SHP77 treated with DMSO at 0.1 percent for 48 hours (cell line): ENCODE measurements around the gene LEPR.
A peak's percentile ranks its signal among the peaks of the same experiment; 100 is the strongest.

Experiments used
- DNase-seq: peaks from one replicate; lab custom pipeline; 2025; lab: John Stamatoyannopoulos, UW

LEPR gene

GRCh38 chr1:65412256-65412983 lies 8.0 kb upstream of the LEPR start:
- DNase-seq: no peak

GRCh38 chr1:65412984-65413375 lies 7.5 kb upstream of the LEPR start:
- no peak for DNase-seq

- no peak for DNase-seq
These were observed 5.9 kb upstream of the LEPR start for GRCh38 chr1:65414538-65414937.

- no peak for DNase-seq
These were observed 3.7 kb upstream of the LEPR start for GRCh38 chr1:65416767-65417166.

GRCh38 chr1:65417729-65418128 lies 2.7 kb upstream of the LEPR start:
- no peak for DNase-seq

- no peak for DNase-seq
These were observed 1.8 kb upstream of the LEPR start for GRCh38 chr1:65418522-65419185.

GRCh38 chr1:65419681-65420589 lies 533 bp upstream of the LEPR start:
- DNase-seq: peak; percentile 91

- peak; percentile 38 for DNase-seq
These were observed 1.0 kb downstream of the LEPR start for GRCh38 chr1:65421351-65422025.

- DNase-seq: no peak
These were observed 2.1 kb downstream of the LEPR start for GRCh38 chr1:65422241-65423203.

- DNase-seq: no peak
These were observed 3.6 kb downstream of the LEPR start for GRCh38 chr1:65423884-65424572.

- DNase-seq: no peak
These were observed 4.1 kb downstream of the LEPR start for GRCh38 chr1:65424573-65424889.

GRCh38 chr1:65425006-65425405 lies 4.5 kb downstream of the LEPR start:
- no peak for DNase-seq

- no peak for DNase-seq
These were observed 5.2 kb downstream of the LEPR start for GRCh38 chr1:65425697-65426096.

GRCh38 chr1:65429078-65429477 lies 8.6 kb downstream of the LEPR start:
- no peak for DNase-seq

GRCh38 chr1:65429806-65430205 lies 9.3 kb downstream of the LEPR start:
- no peak for DNase-seq

GRCh38 chr1:65431111-65431705 lies 10.7 kb downstream of the LEPR start:
- DNase-seq: no peak

- DNase-seq: no peak
These were observed 12.4 kb downstream of the LEPR start for GRCh38 chr1:65432918-65433317.

- DNase-seq: no peak
These were observed 13.8 kb downstream of the LEPR start for GRCh38 chr1:65434255-65434654.

- no peak for DNase-seq
These were observed 14.3 kb downstream of the LEPR start for GRCh38 chr1:65434760-65435159.

- no peak for DNase-seq
These were observed 15.5 kb downstream of the LEPR start for GRCh38 chr1:65435987-65436386.
